AG08396 (cell line): ENCODE data around the gene PRSS8.
"Not testable (repeated sequence)": the region's sequence is repeated elsewhere in the genome, so short reads cannot be mapped to it uniquely, and the experiment has no call there.

Experiments
- DNase-seq: peaks from one replicate; pipeline ENCODE4 v3.0.0; 2012; ENCODE audit warnings: low spot score, mixed read lengths

Gene PRSS8

GRCh38 chr16:31144418-31144817 is 8.9 kb upstream of the PRSS8 start:
- not testable (repeated sequence) for DNase-seq

GRCh38 chr16:31143694-31144148 is 8.2 kb upstream of the PRSS8 start:
- DNase-seq = no peak

GRCh38 chr16:31143011-31143693 is 7.6 kb upstream of the PRSS8 start:
- no peak for DNase-seq

- peak; percentile 100 for DNase-seq
Observed at GRCh38 chr16:31142109-31143010, 6.8 kb upstream of the PRSS8 start.

- peak; percentile 55 for DNase-seq
Observed at GRCh38 chr16:31141489-31142108, 6.1 kb upstream of the PRSS8 start.

GRCh38 chr16:31141071-31141469 is 5.5 kb upstream of the PRSS8 start:
- DNase-seq = not testable (repeated sequence)

- peak; percentile 58 for DNase-seq
Observed at GRCh38 chr16:31138621-31139578, 3.4 kb upstream of the PRSS8 start.

GRCh38 chr16:31136822-31137499 is 1.4 kb upstream of the PRSS8 start:
- not testable (repeated sequence) for DNase-seq

GRCh38 chr16:31136287-31136662 is 748 bp upstream of the PRSS8 start:
- DNase-seq = no peak

GRCh38 chr16:31134625-31135534 is 647 bp downstream of the PRSS8 start:
- DNase-seq = no peak

GRCh38 chr16:31134091-31134571 is 1.4 kb downstream of the PRSS8 start:
- DNase-seq = no peak

- no peak for DNase-seq
Observed at GRCh38 chr16:31133046-31133501, 2.5 kb downstream of the PRSS8 start.

GRCh38 chr16:31132303-31132979 is 3.1 kb downstream of the PRSS8 start:
- DNase-seq = no peak

- no peak for DNase-seq
Observed at GRCh38 chr16:31131841-31132271, 3.7 kb downstream of the PRSS8 start.

GRCh38 chr16:31131416-31131815 is 4.1 kb downstream of the PRSS8 start:
- no peak for DNase-seq

GRCh38 chr16:31130899-31131298 is 4.6 kb downstream of the PRSS8 start:
- DNase-seq = no peak

- DNase-seq = no peak
Observed at GRCh38 chr16:31130336-31130891, 5.1 kb downstream of the PRSS8 start.

- no peak for DNase-seq
Observed at GRCh38 chr16:31129568-31130335, 5.8 kb downstream of the PRSS8 start.
